IPS-NIHi11 (cell line): ENCODE results near the gene MPPED2.

ENCODE experiments used
- DNase-seq: peaks from one replicate; pipeline ENCODE4 v3.0.0; 2012; ENCODE audit warnings: mixed read lengths, low spot score

Gene MPPED2

GRCh38 chr11:30527566-30527965, 58.6 kb downstream of the MPPED2 start:
- DNase-seq: no peak

GRCh38 chr11:30526558-30526957, 59.6 kb downstream of the MPPED2 start:
- DNase-seq: no peak

GRCh38 chr11:30522536-30523243, 63.5 kb downstream of the MPPED2 start:
- no peak for DNase-seq

GRCh38 chr11:30521297-30522071, 64.7 kb downstream of the MPPED2 start:
- no peak for DNase-seq

GRCh38 chr11:30513087-30513486, 73.1 kb downstream of the MPPED2 start:
- no peak for DNase-seq

GRCh38 chr11:30511408-30511807, 74.7 kb downstream of the MPPED2 start:
- DNase-seq: no peak

- DNase-seq: no peak
Observed at GRCh38 chr11:30510750-30511149, 75.4 kb downstream of the MPPED2 start.

GRCh38 chr11:30509364-30509763, 76.8 kb downstream of the MPPED2 start:
- no peak for DNase-seq

- DNase-seq: no peak
Observed at GRCh38 chr11:30508594-30508993, 77.6 kb downstream of the MPPED2 start.

GRCh38 chr11:30505603-30506002, 80.5 kb downstream of the MPPED2 start:
- no peak for DNase-seq

GRCh38 chr11:30504468-30504867, 81.7 kb downstream of the MPPED2 start:
- no peak for DNase-seq

GRCh38 chr11:30503156-30503555, 83.0 kb downstream of the MPPED2 start:
- DNase-seq: no peak

GRCh38 chr11:30502305-30502704, 83.8 kb downstream of the MPPED2 start:
- DNase-seq: no peak

- no peak for DNase-seq
Observed at GRCh38 chr11:30501744-30502143, 84.4 kb downstream of the MPPED2 start.

GRCh38 chr11:30499940-30500339, 86.2 kb downstream of the MPPED2 start:
- no peak for DNase-seq

GRCh38 chr11:30497600-30497999, 88.6 kb downstream of the MPPED2 start:
- no peak for DNase-seq

GRCh38 chr11:30496935-30497334, 89.2 kb downstream of the MPPED2 start:
- no peak for DNase-seq

- DNase-seq: no peak
Observed at GRCh38 chr11:30495437-30495836, 90.7 kb downstream of the MPPED2 start.

GRCh38 chr11:30489511-30489910, 96.6 kb downstream of the MPPED2 start:
- DNase-seq: no peak

- DNase-seq: no peak
Observed at GRCh38 chr11:30489076-30489475, 97.1 kb downstream of the MPPED2 start.

- peak; percentile 26 for DNase-seq
Observed at GRCh38 chr11:30488304-30488998, 97.7 kb downstream of the MPPED2 start.

GRCh38 chr11:30487200-30487898, 98.8 kb downstream of the MPPED2 start:
- DNase-seq: no peak
